HCT116 (cell line): Measurements from ENCODE around the gene PSKH1.
"Not testable (repeated sequence)": the region's sequence is repeated elsewhere in the genome, so short reads cannot be mapped to it uniquely, and the experiment has no call there.

Experiments used
- POLR2A ChIP-seq: IDR thresholded peaks from 2 replicates; pipeline ENCODE4 v1.7.0; 2011; ENCODE audit warnings: borderline replicate concordance; ENCODE audit not compliant: insufficient read depth, insufficient read length; ENCODE audit errors: extremely low read depth
- POLR2AphosphoS5 ChIP-seq: IDR thresholded peaks from 2 replicates; pipeline ENCODE4 v1.6.1; 2011; ENCODE audit warnings: mild to moderate bottlenecking, low read depth, low read length, moderate library complexity
- SIN3A ChIP-seq: IDR thresholded peaks from 2 replicates; pipeline ENCODE4 v1.6.1; 2012; ENCODE audit warnings: low read depth
- TF ChIP-seq, protein P1 (sequence below), 3 experiments: fragments of 200-600 bp in 1 of 3; sonication (generic) in 1 of 3; IDR thresholded peaks in 2 of 3; conservative IDR thresholded peaks in 1 of 3; 2 replicates each; pipeline ENCODE4 v1.5.1; 2012 to 2017; ENCODE audit warnings: low read depth in 2 of 3, low read length in 2 of 3, antibody characterized with exemption in 1 of 3, borderline replicate concordance in 1 of 3, control low read depth in 1 of 3, mild to moderate bottlenecking in 1 of 3, mixed read lengths in 1 of 3, mixed run types in 1 of 3, moderate library complexity in 1 of 3; ENCODE audit not compliant: insufficient read depth in 1 of 3

- TF ChIP-seq POLR2AphosphoS5, POLR2A, SIN3A: not testable (repeated sequence)
- TF ChIP-seq, protein P1, sequence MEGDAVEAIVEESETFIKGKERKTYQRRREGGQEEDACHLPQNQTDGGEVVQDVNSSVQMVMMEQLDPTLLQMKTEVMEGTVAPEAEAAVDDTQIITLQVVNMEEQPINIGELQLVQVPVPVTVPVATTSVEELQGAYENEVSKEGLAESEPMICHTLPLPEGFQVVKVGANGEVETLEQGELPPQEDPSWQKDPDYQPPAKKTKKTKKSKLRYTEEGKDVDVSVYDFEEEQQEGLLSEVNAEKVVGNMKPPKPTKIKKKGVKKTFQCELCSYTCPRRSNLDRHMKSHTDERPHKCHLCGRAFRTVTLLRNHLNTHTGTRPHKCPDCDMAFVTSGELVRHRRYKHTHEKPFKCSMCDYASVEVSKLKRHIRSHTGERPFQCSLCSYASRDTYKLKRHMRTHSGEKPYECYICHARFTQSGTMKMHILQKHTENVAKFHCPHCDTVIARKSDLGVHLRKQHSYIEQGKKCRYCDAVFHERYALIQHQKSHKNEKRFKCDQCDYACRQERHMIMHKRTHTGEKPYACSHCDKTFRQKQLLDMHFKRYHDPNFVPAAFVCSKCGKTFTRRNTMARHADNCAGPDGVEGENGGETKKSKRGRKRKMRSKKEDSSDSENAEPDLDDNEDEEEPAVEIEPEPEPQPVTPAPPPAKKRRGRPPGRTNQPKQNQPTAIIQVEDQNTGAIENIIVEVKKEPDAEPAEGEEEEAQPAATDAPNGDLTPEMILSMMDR (IDR thresholded peaks at IDR 0.05 in 2 of 3, conservative IDR thresholded peaks at IDR 0.05 in 1 of 3; ENCODE audit: borderline replicate concordance in 1 of 3, insufficient read depth in 1 of 3, low read depth in 2 of 3, low read length in 2 of 3) = not testable (repeated sequence)
Observed at GRCh38 chr16:67915496-67915769, 22.4 kb downstream of the PSKH1 start.
